AG09319 (cell line): ENCODE results near the gene CLCNKB.

ENCODE experiments used
- DNase-seq: peaks from one replicate; pipeline ENCODE4 v3.0.0-alpha.2; 2010; ENCODE audit warnings: low read depth; ENCODE audit errors: extremely low read depth
- TF ChIP-seq, protein P1 (sequence below): IDR thresholded peaks from 2 replicates; pipeline ENCODE4 v1.5.1; 2011; ENCODE audit warnings: low read depth, mild to moderate bottlenecking, inconsistent platforms, low read length, moderate library complexity

The CLCNKB gene

GRCh38 chr1:16015960-16016901, 27.4 kb upstream of the CLCNKB start:
- TF ChIP-seq, protein P1, sequence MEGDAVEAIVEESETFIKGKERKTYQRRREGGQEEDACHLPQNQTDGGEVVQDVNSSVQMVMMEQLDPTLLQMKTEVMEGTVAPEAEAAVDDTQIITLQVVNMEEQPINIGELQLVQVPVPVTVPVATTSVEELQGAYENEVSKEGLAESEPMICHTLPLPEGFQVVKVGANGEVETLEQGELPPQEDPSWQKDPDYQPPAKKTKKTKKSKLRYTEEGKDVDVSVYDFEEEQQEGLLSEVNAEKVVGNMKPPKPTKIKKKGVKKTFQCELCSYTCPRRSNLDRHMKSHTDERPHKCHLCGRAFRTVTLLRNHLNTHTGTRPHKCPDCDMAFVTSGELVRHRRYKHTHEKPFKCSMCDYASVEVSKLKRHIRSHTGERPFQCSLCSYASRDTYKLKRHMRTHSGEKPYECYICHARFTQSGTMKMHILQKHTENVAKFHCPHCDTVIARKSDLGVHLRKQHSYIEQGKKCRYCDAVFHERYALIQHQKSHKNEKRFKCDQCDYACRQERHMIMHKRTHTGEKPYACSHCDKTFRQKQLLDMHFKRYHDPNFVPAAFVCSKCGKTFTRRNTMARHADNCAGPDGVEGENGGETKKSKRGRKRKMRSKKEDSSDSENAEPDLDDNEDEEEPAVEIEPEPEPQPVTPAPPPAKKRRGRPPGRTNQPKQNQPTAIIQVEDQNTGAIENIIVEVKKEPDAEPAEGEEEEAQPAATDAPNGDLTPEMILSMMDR, result no peak
- no peak for DNase-seq

GRCh38 chr1:16017076-16017460, 26.5 kb upstream of the CLCNKB start:
- TF ChIP-seq, protein P1, result no peak
- DNase-seq, result no peak

DNA sequence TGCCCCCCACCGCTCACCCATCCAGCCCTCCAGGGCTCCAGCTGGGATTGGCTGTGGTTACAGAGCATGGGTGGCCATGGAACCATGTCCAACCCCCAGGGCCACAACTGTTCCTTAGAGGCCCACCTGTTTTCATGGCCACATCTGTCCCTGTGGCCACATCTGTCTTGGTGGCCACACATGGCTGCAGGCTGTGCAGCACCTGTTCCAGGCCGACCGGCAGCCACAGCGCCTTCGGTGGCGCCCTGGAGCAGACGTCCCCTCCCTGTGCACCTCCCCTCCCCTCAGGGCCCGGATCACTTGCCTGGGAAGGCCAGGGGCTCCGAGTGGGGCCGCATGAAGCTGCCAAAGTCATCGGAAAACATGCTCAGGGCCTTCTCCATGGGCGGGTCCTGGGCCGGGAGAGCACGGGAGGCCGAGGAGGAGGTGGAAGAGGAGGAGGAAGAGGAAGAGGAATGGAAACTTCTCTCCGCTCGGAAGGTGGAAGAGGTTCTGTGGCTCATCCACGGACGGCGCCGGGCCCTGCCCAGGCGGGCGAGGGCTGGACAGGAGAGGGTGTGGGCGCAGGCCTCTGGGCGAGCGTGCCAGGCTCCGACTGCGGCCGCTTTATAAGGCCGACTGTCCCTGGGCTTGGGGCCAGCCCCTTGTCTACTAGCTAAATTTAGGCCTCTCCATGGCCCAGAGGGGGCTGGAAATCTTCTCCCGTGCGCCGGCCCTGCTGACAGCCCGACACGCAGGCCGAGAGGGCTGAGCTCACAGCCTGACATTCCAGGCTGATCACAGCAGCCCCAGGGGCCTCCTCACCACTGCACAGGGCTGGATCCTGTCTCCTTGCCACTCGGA, 25.9 kb upstream of the CLCNKB start, which contains the start of gene HSPB7:
Gene HSPB7 (minus strand): TSS at position 583 of the 843 bp plus-strand sequence. CDS start 80 bp downstream, at position 503.
- DNase-seq, result peak; percentile 50
- TF ChIP-seq, protein P1, result no peak; the same call in none of the 2 replicates

DNA sequence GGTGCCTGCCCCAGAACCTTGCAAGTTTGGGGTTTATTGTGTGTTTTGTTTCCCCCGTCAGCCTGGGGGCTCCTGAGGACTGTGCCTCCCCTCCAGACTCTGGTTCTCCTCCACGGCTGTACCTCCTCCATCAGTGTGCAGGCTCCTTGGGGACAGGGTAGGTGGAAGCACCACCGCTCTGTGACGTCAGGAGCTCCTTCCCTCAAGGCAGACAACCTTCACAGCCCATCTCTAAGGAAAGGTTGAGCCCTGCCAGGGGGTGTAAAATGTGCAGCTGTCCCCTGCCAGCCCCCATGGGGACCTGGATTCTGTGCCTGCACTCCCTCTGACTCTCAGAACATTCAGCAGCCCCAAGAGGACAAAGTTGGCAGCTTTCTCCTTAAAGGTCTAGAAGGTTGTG, 25.3 kb upstream of the CLCNKB start:
- DNase-seq, result no peak

DNA sequence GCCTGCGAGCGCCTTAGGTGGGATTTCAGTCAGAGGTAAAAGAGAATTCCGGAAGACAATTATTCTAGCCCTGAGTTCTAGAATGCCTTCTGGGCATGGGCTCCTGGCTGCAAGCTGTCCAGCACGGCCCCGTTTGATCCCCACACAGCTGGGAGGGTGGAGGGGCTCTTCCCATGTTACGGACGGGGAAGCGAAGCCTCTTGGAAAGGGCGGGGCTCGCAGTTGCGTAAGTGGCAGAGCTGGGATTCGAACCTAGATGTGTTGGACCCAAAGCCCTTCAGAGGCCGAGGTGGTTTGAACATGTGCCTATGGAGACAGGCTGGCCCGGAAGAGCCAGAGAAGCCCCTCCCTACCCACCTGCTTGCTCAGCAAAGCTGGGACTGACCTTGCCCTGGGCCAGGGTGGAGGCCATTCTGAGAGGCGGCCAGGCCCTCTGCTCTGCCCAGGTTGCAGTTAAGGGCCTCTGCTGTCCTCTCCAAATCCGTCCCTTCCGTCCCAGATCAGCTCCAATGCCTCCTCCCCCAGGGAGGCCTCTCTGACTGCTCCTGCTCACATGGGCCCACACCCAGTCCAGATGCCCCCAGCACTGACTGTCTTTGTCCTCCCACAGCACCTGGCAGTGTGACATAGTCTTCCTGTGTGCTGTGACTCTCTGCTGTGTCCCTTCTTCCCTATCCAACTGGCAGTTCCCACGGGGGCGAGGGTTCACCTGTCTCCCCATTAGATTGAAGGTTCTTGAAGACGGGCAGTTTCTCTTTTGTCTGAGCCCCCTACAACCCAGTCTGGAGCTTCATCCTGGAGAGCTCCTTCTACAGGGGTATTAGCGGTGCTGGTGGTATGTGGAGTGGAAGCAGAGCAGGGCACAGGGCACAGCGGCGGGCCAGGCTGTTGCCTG, 24.6 kb upstream of the CLCNKB start:
- DNase-seq, result no peak
- TF ChIP-seq, protein P1, result no peak

More for the DNA sequence above, 25.3 kb upstream of the CLCNKB start:
- TF ChIP-seq, protein P1, result no peak

DNA sequence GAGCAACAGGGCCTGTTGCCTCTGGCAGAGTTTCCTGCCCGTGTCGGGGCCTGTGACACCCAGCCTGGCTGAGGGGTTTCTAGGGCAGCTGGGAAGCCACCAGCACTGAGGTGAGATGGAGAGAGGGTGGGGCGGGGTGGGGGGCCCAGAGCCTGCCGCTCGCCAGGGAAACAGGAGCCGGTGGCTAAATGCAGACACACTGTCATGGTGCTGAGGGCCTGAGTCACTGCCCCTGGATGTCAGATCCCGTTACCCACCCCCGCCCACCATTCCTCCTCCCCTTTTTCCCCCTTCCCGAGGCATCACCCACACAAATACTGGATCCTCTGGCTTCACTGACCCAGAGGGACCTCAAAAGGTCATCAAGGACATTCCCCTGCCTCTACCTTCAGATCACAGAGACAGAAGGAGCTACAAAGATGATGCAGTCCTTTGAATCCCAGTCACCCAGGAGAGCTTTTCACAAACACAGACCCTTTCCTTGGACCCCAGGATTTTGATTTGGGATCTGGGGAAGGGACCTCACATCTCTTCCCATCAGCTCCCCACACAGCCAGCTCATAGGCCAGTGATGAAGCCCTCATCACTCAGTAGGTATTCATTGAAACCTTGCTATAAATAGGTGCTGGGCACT, 23.8 kb upstream of the CLCNKB start:
- DNase-seq, result no peak
- TF ChIP-seq, protein P1, result no peak
